Measurements from ENCODE around the gene FRRS1.

The FRRS1 gene

GRCh38 chr1:99675292-99675691 lies 91.1 kb downstream of the FRRS1 start:
- TF ChIP-seq, protein P1, sequence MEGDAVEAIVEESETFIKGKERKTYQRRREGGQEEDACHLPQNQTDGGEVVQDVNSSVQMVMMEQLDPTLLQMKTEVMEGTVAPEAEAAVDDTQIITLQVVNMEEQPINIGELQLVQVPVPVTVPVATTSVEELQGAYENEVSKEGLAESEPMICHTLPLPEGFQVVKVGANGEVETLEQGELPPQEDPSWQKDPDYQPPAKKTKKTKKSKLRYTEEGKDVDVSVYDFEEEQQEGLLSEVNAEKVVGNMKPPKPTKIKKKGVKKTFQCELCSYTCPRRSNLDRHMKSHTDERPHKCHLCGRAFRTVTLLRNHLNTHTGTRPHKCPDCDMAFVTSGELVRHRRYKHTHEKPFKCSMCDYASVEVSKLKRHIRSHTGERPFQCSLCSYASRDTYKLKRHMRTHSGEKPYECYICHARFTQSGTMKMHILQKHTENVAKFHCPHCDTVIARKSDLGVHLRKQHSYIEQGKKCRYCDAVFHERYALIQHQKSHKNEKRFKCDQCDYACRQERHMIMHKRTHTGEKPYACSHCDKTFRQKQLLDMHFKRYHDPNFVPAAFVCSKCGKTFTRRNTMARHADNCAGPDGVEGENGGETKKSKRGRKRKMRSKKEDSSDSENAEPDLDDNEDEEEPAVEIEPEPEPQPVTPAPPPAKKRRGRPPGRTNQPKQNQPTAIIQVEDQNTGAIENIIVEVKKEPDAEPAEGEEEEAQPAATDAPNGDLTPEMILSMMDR (IDR thresholded peaks at IDR 0.05; ENCODE audit: insufficient read depth, low read length, poor library complexity, severe bottlenecking) = no peak
- no peak overlapping the region for H3K4me3 ChIP-seq (replicated peaks; ENCODE audit: low read depth, low read length)
- DNase-seq (ENCODE audit: extremely low read depth, insufficient read length) = no peak
- H3K36me3 ChIP-seq (ENCODE audit: control insufficient read depth, insufficient read depth, low read length) = no peaks in the 10 kb centered on the region
- no peaks in the 10 kb centered on the region for H3K27me3 ChIP-seq (replicated peaks; ENCODE audit: control insufficient read depth, insufficient read depth, low read length)

DNA sequence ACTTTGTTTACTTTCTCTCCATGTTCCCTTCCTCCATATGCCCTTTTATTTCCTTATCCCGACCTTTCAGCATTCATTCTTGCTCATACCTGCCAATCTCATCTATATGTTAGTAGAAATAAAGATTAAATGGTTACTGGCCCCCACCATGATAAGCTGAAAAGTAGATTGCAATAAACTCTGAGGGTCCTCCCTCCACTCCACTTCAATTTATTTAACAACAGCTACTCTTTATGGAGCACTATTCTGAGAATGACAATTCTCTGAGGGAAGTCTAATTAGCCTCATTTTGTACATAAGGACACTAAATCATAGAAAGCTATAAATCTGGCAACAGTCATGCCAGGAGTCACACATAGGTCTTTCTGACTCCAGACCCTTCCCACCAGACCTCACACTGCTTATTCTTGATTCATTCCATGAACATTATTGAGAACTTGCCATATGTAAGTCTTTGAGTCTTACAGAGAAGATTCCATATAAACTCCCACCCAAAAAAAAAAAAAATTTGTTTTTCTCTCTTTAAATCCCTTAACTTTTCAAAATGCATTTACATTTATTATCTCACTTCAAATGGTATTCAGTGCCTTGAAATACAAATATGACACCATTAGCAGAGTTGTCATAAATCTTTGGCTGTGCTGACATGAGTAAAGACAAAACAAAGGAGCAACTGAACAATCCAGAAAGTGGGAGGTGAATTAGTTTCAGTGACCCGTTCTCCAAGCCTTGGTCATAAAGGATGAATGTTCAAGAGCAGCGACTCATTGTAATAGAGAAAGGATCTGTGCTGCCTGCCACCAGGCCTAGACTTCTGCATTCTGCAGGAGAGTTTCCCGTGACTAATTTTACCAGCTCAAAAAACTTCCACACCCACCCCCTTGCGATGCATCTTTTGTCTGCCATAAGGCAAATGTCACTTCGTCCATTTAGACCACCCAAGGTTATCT lies 92.0 kb downstream of the FRRS1 start:
- Histone ChIP-seq H3K36me3 (ENCODE audit: control insufficient read depth, insufficient read depth, low read length) (no peaks in the 10 kb centered on the region), H3K27me3 (replicated peaks; ENCODE audit: control insufficient read depth, insufficient read depth, low read length) (no peaks in the 10 kb centered on the region), H3K4me3 (replicated peaks; ENCODE audit: low read depth, low read length) (no peak overlapping the region)
- TF ChIP-seq, protein P1 (IDR thresholded peaks at IDR 0.05; ENCODE audit: insufficient read depth, low read length, poor library complexity, severe bottlenecking) = no peak
- no peak for DNase-seq (ENCODE audit: extremely low read depth, insufficient read length)

DNA sequence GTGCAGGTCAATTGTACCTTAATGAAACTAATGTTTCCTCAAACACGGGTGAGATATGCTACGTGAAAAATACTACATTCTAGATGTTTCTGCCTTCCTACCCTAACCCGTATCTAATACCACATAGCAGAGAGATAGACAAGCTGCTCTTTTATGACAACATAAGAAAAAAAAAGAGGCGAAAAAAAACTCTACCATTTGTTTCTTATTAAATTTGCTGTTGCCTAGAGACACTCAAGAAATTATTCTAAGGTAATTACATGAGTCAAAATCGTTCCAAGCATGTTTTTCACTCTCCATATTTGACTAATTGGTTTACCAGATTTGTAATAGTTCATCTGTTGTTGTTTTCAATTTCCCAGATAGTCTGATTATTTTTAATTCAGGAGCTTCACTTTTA lies 93.1 kb downstream of the FRRS1 start:
- Histone ChIP-seq H3K4me3 (replicated peaks; ENCODE audit: low read depth, low read length) (no peak overlapping the region), H3K27me3 (replicated peaks; ENCODE audit: control insufficient read depth, insufficient read depth, low read length) (no peaks in the 10 kb centered on the region), H3K36me3 (ENCODE audit: control insufficient read depth, insufficient read depth, low read length) (no peaks in the 10 kb centered on the region)
- DNase-seq (ENCODE audit: extremely low read depth, insufficient read length) = no peak
- TF ChIP-seq, protein P1 (IDR thresholded peaks at IDR 0.05; ENCODE audit: insufficient read depth, low read length, poor library complexity, severe bottlenecking) = no peak

- DNase-seq (ENCODE audit: extremely low read depth, insufficient read length) = no peak
- no peaks in the 10 kb centered on the region for H3K27me3 ChIP-seq (replicated peaks; ENCODE audit: control insufficient read depth, insufficient read depth, low read length)
- H3K4me3 ChIP-seq (replicated peaks; ENCODE audit: low read depth, low read length) = no peak overlapping the region
- no peaks in the 10 kb centered on the region for H3K36me3 ChIP-seq (ENCODE audit: control insufficient read depth, insufficient read depth, low read length)
- TF ChIP-seq, protein P1 (IDR thresholded peaks at IDR 0.05; ENCODE audit: insufficient read depth, low read length, poor library complexity, severe bottlenecking) = no peak
These were observed 93.8 kb downstream of the FRRS1 start for GRCh38 chr1:99672530-99673213.

GRCh38 chr1:99672038-99672437 lies 94.4 kb downstream of the FRRS1 start:
- no peak for DNase-seq (ENCODE audit: extremely low read depth, insufficient read length)
- Histone ChIP-seq H3K36me3 (ENCODE audit: control insufficient read depth, insufficient read depth, low read length) (no peaks in the 10 kb centered on the region), H3K4me3 (replicated peaks; ENCODE audit: low read depth, low read length) (no peak overlapping the region), H3K27me3 (replicated peaks; ENCODE audit: control insufficient read depth, insufficient read depth, low read length) (no peaks in the 10 kb centered on the region)
- TF ChIP-seq, protein P1 (IDR thresholded peaks at IDR 0.05; ENCODE audit: insufficient read depth, low read length, poor library complexity, severe bottlenecking) = no peak
